Measurements from ENCODE around the gene UTP25. TPM values are rescaled to one million over a fixed set of nuclear protein-coding genes. Genes with fewer than 3 reads are reported as not detected.

UTP25 gene
- total RNA-seq, 1 experiment from 2014 or later = 9.5 TPM

DNA sequence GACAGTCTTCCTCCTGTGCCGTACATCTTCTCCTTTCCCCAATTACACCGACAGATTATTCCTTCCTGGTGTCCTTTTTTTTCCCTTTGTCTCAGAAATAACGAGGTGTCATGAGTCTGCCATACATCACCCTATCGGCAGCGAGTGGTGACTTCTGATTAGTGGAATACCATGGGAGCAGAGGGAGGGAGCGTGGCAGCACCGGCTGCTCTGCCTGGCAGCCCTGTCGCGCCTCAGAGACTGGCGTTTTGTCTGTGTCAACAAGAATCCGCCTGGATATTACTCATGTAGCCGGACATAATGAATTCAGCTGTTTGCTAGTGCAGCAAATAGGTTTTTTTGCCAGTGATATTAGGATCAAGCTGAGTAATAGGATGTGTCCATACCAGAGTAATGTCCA is 51.8 kb downstream of the UTP25 start:
- peaks cover 7% of the 10 kb centered on the region for H3K4me1 Mint-ChIP-seq (ENCODE audit: low read depth, unreplicated experiment)
- ChIA-PET CTCF (no interaction called here), POLR2A (no interaction called here)
- no peaks in the 10 kb centered on the region for H3K9me3 Mint-ChIP-seq (ENCODE audit: unreplicated experiment)
- H3K4me3 ChIP-seq (ENCODE audit: low read depth, low read length) = no peak overlapping the region
- H3K4me1 ChIP-seq = peaks cover 4% of the 10 kb centered on the region; the same call in 1 of the 2 replicates
- peaks cover 13% of the 10 kb centered on the region for H3K27me3 Mint-ChIP-seq (ENCODE audit: insufficient read depth, unreplicated experiment)
- intact Hi-C loops (cut with micrococcal nuclease; ENCODE audit: unreplicated experiment) = no loop called here
- no peak overlapping the region for H3K4me3 Mint-ChIP-seq (ENCODE audit: unreplicated experiment)
- TF ChIP-seq, protein P1, sequence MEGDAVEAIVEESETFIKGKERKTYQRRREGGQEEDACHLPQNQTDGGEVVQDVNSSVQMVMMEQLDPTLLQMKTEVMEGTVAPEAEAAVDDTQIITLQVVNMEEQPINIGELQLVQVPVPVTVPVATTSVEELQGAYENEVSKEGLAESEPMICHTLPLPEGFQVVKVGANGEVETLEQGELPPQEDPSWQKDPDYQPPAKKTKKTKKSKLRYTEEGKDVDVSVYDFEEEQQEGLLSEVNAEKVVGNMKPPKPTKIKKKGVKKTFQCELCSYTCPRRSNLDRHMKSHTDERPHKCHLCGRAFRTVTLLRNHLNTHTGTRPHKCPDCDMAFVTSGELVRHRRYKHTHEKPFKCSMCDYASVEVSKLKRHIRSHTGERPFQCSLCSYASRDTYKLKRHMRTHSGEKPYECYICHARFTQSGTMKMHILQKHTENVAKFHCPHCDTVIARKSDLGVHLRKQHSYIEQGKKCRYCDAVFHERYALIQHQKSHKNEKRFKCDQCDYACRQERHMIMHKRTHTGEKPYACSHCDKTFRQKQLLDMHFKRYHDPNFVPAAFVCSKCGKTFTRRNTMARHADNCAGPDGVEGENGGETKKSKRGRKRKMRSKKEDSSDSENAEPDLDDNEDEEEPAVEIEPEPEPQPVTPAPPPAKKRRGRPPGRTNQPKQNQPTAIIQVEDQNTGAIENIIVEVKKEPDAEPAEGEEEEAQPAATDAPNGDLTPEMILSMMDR (IDR thresholded peaks at IDR 0.05; ENCODE audit: insufficient read depth in 1 of 2, low read depth in 1 of 2, low read length in 1 of 2, severe bottlenecking in 1 of 2, unreplicated experiment in 1 of 2) = no peak
- no peak overlapping the region for H3K27ac Mint-ChIP-seq (ENCODE audit: unreplicated experiment)
- no TSS peak for BruUV-seq (replicated peaks)
- H3K36me3 Mint-ChIP-seq (ENCODE audit: insufficient read depth, unreplicated experiment) = no peaks in the 10 kb centered on the region
- H3K36me3 ChIP-seq (ENCODE audit: control insufficient read depth, insufficient read depth, low read length) = no peaks in the 10 kb centered on the region
- H3K27me3 ChIP-seq (replicated peaks; ENCODE audit: control insufficient read depth, insufficient read depth, low read length) = no peaks in the 10 kb centered on the region
- no peak for DNase-seq
- H3K9me3 ChIP-seq = no peaks in the 10 kb centered on the region

DNA sequence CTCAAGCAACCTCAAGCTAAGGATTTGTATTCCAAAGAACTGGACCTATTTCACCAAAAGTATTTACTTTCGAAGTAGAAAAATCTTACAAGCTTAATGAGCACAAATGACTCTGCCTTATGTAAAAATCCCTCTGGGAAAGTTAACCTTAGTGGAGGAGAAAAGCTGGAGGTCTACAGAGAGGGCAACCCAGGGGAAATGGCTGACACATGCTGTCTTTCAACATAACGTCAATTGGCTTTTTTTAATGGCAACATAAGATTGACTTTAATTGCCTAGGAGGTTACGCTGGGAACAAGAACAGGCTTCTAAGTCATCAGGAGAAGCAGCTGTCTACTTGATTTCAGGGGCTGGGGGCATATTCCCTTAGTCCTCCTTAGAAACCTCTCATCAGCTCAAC is 52.3 kb downstream of the UTP25 start:
- Histone ChIP-seq H3K9me3 (no peaks in the 10 kb centered on the region), H3K4me1 (peaks cover 4% of the 10 kb centered on the region; the same call in 1 of the 2 replicates), H3K27me3 (replicated peaks; ENCODE audit: control insufficient read depth, insufficient read depth, low read length) (no peaks in the 10 kb centered on the region), H3K4me3 (ENCODE audit: low read depth, low read length) (no peak overlapping the region), H3K36me3 (ENCODE audit: control insufficient read depth, insufficient read depth, low read length) (no peaks in the 10 kb centered on the region)
- no peak for DNase-seq
- intact Hi-C loops (cut with micrococcal nuclease; ENCODE audit: unreplicated experiment) = no loop called here
- Mint-ChIP-seq H3K9me3 (ENCODE audit: unreplicated experiment) (no peaks in the 10 kb centered on the region), H3K27me3 (ENCODE audit: insufficient read depth, unreplicated experiment) (peaks cover 13% of the 10 kb centered on the region), H3K4me1 (ENCODE audit: low read depth, unreplicated experiment) (peaks cover 7% of the 10 kb centered on the region), H3K36me3 (ENCODE audit: insufficient read depth, unreplicated experiment) (no peaks in the 10 kb centered on the region), H3K4me3 (ENCODE audit: unreplicated experiment) (no peak overlapping the region), H3K27ac (ENCODE audit: unreplicated experiment) (no peak overlapping the region)
- no TSS peak for BruUV-seq (replicated peaks)
- TF ChIP-seq, protein P1 (IDR thresholded peaks at IDR 0.05; ENCODE audit: insufficient read depth in 1 of 2, low read depth in 1 of 2, low read length in 1 of 2, severe bottlenecking in 1 of 2, unreplicated experiment in 1 of 2) = no peak
- ChIA-PET CTCF (no interaction called here), POLR2A (no interaction called here)

DNA sequence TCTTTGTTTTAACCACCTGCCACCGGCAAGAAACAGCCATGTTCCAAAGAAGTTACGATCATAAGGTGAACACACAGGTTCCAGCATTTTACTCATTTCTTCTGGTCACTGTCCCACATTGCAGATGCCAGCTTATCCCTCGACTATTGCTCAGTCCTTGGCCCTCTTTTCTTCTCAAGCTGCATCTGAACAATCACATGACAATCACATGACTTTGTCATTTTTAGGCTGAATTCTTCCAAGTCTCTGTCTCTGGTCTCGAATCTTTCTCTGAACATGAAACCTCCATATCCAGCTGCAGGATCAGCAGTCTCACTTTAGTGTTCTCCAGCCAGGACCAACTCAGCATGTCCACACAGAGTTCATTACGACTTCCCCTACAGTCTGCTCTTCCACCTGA is 53.8 kb downstream of the UTP25 start:
- ChIA-PET POLR2A (no interaction called here), CTCF (interaction anchor here (0.7 kb wide), 1 partner anchor 430 kb away, joined by 3 read pairs; no protein-coding TSS in a partner anchor)
- peaks cover 13% of the 10 kb centered on the region for H3K27me3 Mint-ChIP-seq (ENCODE audit: insufficient read depth, unreplicated experiment)
- H3K27ac Mint-ChIP-seq (ENCODE audit: unreplicated experiment) = no peak overlapping the region
- H3K27me3 ChIP-seq (replicated peaks; ENCODE audit: control insufficient read depth, insufficient read depth, low read length) = no peaks in the 10 kb centered on the region
- H3K4me3 ChIP-seq (ENCODE audit: low read depth, low read length) = no peak overlapping the region
- TF ChIP-seq, protein P1 (IDR thresholded peaks at IDR 0.05; ENCODE audit: insufficient read depth in 1 of 2, low read depth in 1 of 2, low read length in 1 of 2, severe bottlenecking in 1 of 2, unreplicated experiment in 1 of 2) = no peak
- H3K9me3 Mint-ChIP-seq (ENCODE audit: unreplicated experiment) = no peaks in the 10 kb centered on the region
- no peaks in the 10 kb centered on the region for H3K36me3 Mint-ChIP-seq (ENCODE audit: insufficient read depth, unreplicated experiment)
- DNase-seq = no peak
- no TSS peak for BruUV-seq (replicated peaks)
- H3K4me1 Mint-ChIP-seq (ENCODE audit: low read depth, unreplicated experiment) = peaks cover 7% of the 10 kb centered on the region
- intact Hi-C loops (cut with micrococcal nuclease; ENCODE audit: unreplicated experiment) = no loop called here
- H3K4me1 ChIP-seq = peaks cover 4% of the 10 kb centered on the region; the same call in 1 of the 2 replicates
- H3K36me3 ChIP-seq (ENCODE audit: control insufficient read depth, insufficient read depth, low read length) = no peaks in the 10 kb centered on the region
- no peaks in the 10 kb centered on the region for H3K9me3 ChIP-seq
- H3K4me3 Mint-ChIP-seq (ENCODE audit: unreplicated experiment) = no peak overlapping the region
